Measurements from ENCODE around the gene DNAAF9. TPM values are rescaled to one million over a fixed set of nuclear protein-coding genes. Genes with fewer than 3 reads are reported as not detected.

DNAAF9 gene
- total RNA-seq, 1 donor from 2014 or later: 10.6 TPM

- no peak for DNase-seq (ENCODE audit: low read depth)
Measured at GRCh38 chr20:3412600-3413392, 5.3 kb upstream of the DNAAF9 start.

- no peak for DNase-seq (ENCODE audit: low read depth)
Measured at GRCh38 chr20:3410464-3410863, 3.0 kb upstream of the DNAAF9 start.

- no peak for DNase-seq (ENCODE audit: low read depth)
Measured at GRCh38 chr20:3409417-3409816, 1.9 kb upstream of the DNAAF9 start.

- DNase-seq (ENCODE audit: low read depth): peak; percentile 79
Measured at GRCh38 chr20:3407771-3408637, 535 bp upstream of the DNAAF9 start.

GRCh38 chr20:3406481-3407039 lies 909 bp downstream of the DNAAF9 start:
- DNase-seq (ENCODE audit: low read depth): peak; percentile 7

- DNase-seq (ENCODE audit: low read depth): no peak
Measured at GRCh38 chr20:3405696-3406358, 1.6 kb downstream of the DNAAF9 start.

GRCh38 chr20:3405139-3405538 lies 2.3 kb downstream of the DNAAF9 start:
- DNase-seq (ENCODE audit: low read depth): no peak

- DNase-seq (ENCODE audit: low read depth): no peak
Measured at GRCh38 chr20:3404402-3404801, 3.1 kb downstream of the DNAAF9 start.

GRCh38 chr20:3403741-3404140 lies 3.7 kb downstream of the DNAAF9 start:
- no peak for DNase-seq (ENCODE audit: low read depth)

- no peak for DNase-seq (ENCODE audit: low read depth)
Measured at GRCh38 chr20:3402453-3402852, 5.0 kb downstream of the DNAAF9 start.

GRCh38 chr20:3400260-3401155 lies 7.0 kb downstream of the DNAAF9 start:
- DNase-seq (ENCODE audit: low read depth): no peak

- DNase-seq (ENCODE audit: low read depth): no peak
Measured at GRCh38 chr20:3398681-3399252, 8.7 kb downstream of the DNAAF9 start.

GRCh38 chr20:3396492-3396891 lies 11.0 kb downstream of the DNAAF9 start:
- DNase-seq (ENCODE audit: low read depth): no peak

- no peak for DNase-seq (ENCODE audit: low read depth)
Measured at GRCh38 chr20:3392756-3393155, 14.7 kb downstream of the DNAAF9 start.

GRCh38 chr20:3390759-3391425 lies 16.6 kb downstream of the DNAAF9 start:
- DNase-seq (ENCODE audit: low read depth): peak; percentile 3

- DNase-seq (ENCODE audit: low read depth): no peak
Measured at GRCh38 chr20:3383878-3384495, 23.5 kb downstream of the DNAAF9 start.

- no peak for DNase-seq (ENCODE audit: low read depth)
Measured at GRCh38 chr20:3382836-3383235, 24.6 kb downstream of the DNAAF9 start.

- no peak for DNase-seq (ENCODE audit: low read depth)
Measured at GRCh38 chr20:3380228-3381070, 27.0 kb downstream of the DNAAF9 start.
